Measurements from ENCODE around the gene RIT2. TPM values are rescaled to one million over a fixed set of nuclear protein-coding genes. Genes with fewer than 3 reads are reported as not detected.
A peak's percentile ranks its signal among the peaks of the same experiment; 100 is the strongest.

Gene RIT2
- total and polyA plus RNA-seq, 4 donors, result 7.1 to 30.1 (median 22.4) TPM

GRCh38 chr18:42730272-42730671, 385.2 kb downstream of the RIT2 start:
- H3K27me3 ChIP-seq (ENCODE audit: control insufficient read depth, insufficient read depth, low read length), result no peaks in the 10 kb centered on the region
- H3K4me3 ChIP-seq (ENCODE audit: low read depth, low read length), result no peak overlapping the region
- no peak for DNase-seq (ENCODE audit: low read depth in 4 of 6, low spot score in 6 of 6)
- no peak overlapping the region for H3K27ac ChIP-seq (ENCODE audit: low read depth, low read length)
- H3K9me3 ChIP-seq (ENCODE audit: control insufficient read depth, insufficient read depth, low read length), result no peaks in the 10 kb centered on the region
- no peaks in the 10 kb centered on the region for H3K36me3 ChIP-seq (ENCODE audit: control insufficient read depth, insufficient read depth, low read length)
- H3K4me1 ChIP-seq (ENCODE audit: control insufficient read depth, insufficient read depth, low read length), result no peaks in the 10 kb centered on the region
- WGBS (ENCODE audit: insufficient coverage), result 83% methylated on average over 1 of the region's 1 CpG

- Histone ChIP-seq H3K27ac (ENCODE audit: low read depth, low read length) (no peak overlapping the region), H3K9me3 (ENCODE audit: control insufficient read depth, insufficient read depth, low read length) (no peaks in the 10 kb centered on the region), H3K36me3 (ENCODE audit: control insufficient read depth, insufficient read depth, low read length) (no peaks in the 10 kb centered on the region), H3K27me3 (ENCODE audit: control insufficient read depth, insufficient read depth, low read length) (no peaks in the 10 kb centered on the region), H3K4me1 (ENCODE audit: control insufficient read depth, insufficient read depth, low read length) (no peaks in the 10 kb centered on the region), H3K4me3 (ENCODE audit: low read depth, low read length) (no peak overlapping the region)
- peak in 3 of 6 donors; percentile 15 to 87 (median 69) for DNase-seq (ENCODE audit: low read depth in 4 of 6, low spot score in 6 of 6)
- 55% methylated on average over 3 of the region's 6 CpGs for WGBS (ENCODE audit: insufficient coverage)
These were observed 396.3 kb downstream of the RIT2 start for GRCh38 chr18:42719221-42719620.

- DNase-seq (ENCODE audit: low read depth in 4 of 6, low spot score in 6 of 6), result no peak
- Histone ChIP-seq H3K4me3 (ENCODE audit: low read depth, low read length) (no peak overlapping the region), H3K36me3 (ENCODE audit: control insufficient read depth, insufficient read depth, low read length) (no peaks in the 10 kb centered on the region), H3K27me3 (ENCODE audit: control insufficient read depth, insufficient read depth, low read length) (no peaks in the 10 kb centered on the region), H3K4me1 (ENCODE audit: control insufficient read depth, insufficient read depth, low read length) (no peaks in the 10 kb centered on the region), H3K9me3 (ENCODE audit: control insufficient read depth, insufficient read depth, low read length) (no peaks in the 10 kb centered on the region), H3K27ac (ENCODE audit: low read depth, low read length) (no peak overlapping the region)
- no CpG with 5 or more reads among the region's 1 CpG for WGBS (ENCODE audit: insufficient coverage)
These were observed 403.4 kb downstream of the RIT2 start for GRCh38 chr18:42712065-42712464.

- H3K27ac ChIP-seq (ENCODE audit: low read depth, low read length), result no peak overlapping the region
- no peak for DNase-seq (ENCODE audit: low read depth in 4 of 6, low spot score in 6 of 6)
- no CpG with 5 or more reads among the region's 1 CpG for WGBS (ENCODE audit: insufficient coverage)
- H3K4me1 ChIP-seq (ENCODE audit: control insufficient read depth, insufficient read depth, low read length), result no peaks in the 10 kb centered on the region
- no peaks in the 10 kb centered on the region for H3K9me3 ChIP-seq (ENCODE audit: control insufficient read depth, insufficient read depth, low read length)
- H3K4me3 ChIP-seq (ENCODE audit: low read depth, low read length), result no peak overlapping the region
- H3K27me3 ChIP-seq (ENCODE audit: control insufficient read depth, insufficient read depth, low read length), result no peaks in the 10 kb centered on the region
- no peaks in the 10 kb centered on the region for H3K36me3 ChIP-seq (ENCODE audit: control insufficient read depth, insufficient read depth, low read length)
These were observed 408.4 kb downstream of the RIT2 start for GRCh38 chr18:42707080-42707479.

- Histone ChIP-seq H3K9me3 (ENCODE audit: control insufficient read depth, insufficient read depth, low read length) (no peaks in the 10 kb centered on the region), H3K27me3 (ENCODE audit: control insufficient read depth, insufficient read depth, low read length) (no peaks in the 10 kb centered on the region), H3K4me1 (ENCODE audit: control insufficient read depth, insufficient read depth, low read length) (no peaks in the 10 kb centered on the region), H3K27ac (ENCODE audit: low read depth, low read length) (no peak overlapping the region), H3K4me3 (ENCODE audit: low read depth, low read length) (no peak overlapping the region), H3K36me3 (ENCODE audit: control insufficient read depth, insufficient read depth, low read length) (no peaks in the 10 kb centered on the region)
- WGBS (ENCODE audit: insufficient coverage), result 65% methylated on average over 6 of the region's 8 CpGs
- DNase-seq (ENCODE audit: low read depth in 4 of 6, low spot score in 6 of 6), result peak in 2 of 6 donors; percentile 17 to 26
These were observed 408.9 kb downstream of the RIT2 start for GRCh38 chr18:42706618-42707017.

- no peaks in the 10 kb centered on the region for H3K36me3 ChIP-seq (ENCODE audit: control insufficient read depth, insufficient read depth, low read length)
- WGBS (ENCODE audit: insufficient coverage), result 83% methylated on average over 1 of the region's 4 CpGs
- H3K27me3 ChIP-seq (ENCODE audit: control insufficient read depth, insufficient read depth, low read length), result no peaks in the 10 kb centered on the region
- no peaks in the 10 kb centered on the region for H3K4me1 ChIP-seq (ENCODE audit: control insufficient read depth, insufficient read depth, low read length)
- H3K4me3 ChIP-seq (ENCODE audit: low read depth, low read length), result no peak overlapping the region
- DNase-seq (ENCODE audit: low read depth in 4 of 6, low spot score in 6 of 6), result no peak
- no peak overlapping the region for H3K27ac ChIP-seq (ENCODE audit: low read depth, low read length)
- H3K9me3 ChIP-seq (ENCODE audit: control insufficient read depth, insufficient read depth, low read length), result no peaks in the 10 kb centered on the region
These were observed 409.4 kb downstream of the RIT2 start for GRCh38 chr18:42706029-42706608.

Other genes with a start within 250 kb of the RIT2 start
- 100 to 1,000 TPM in 1 of 2 donors, 10 to 100 TPM in 1; 36.4 to 179 TPM for gene SYT4, start 161.8 kb upstream of the RIT2 start, total RNA-seq
- gene SYT4, start 161.8 kb upstream of the RIT2 start, polyA plus RNA-seq (ENCODE audit: insufficient read length in 2 of 2), result 100 to 1,000 TPM in 1 of 2 donors, 10 to 100 TPM in 1; 93.4 to 125 TPM